ENCODE results near the gene SMIM38.

SMIM38 gene

DNA sequence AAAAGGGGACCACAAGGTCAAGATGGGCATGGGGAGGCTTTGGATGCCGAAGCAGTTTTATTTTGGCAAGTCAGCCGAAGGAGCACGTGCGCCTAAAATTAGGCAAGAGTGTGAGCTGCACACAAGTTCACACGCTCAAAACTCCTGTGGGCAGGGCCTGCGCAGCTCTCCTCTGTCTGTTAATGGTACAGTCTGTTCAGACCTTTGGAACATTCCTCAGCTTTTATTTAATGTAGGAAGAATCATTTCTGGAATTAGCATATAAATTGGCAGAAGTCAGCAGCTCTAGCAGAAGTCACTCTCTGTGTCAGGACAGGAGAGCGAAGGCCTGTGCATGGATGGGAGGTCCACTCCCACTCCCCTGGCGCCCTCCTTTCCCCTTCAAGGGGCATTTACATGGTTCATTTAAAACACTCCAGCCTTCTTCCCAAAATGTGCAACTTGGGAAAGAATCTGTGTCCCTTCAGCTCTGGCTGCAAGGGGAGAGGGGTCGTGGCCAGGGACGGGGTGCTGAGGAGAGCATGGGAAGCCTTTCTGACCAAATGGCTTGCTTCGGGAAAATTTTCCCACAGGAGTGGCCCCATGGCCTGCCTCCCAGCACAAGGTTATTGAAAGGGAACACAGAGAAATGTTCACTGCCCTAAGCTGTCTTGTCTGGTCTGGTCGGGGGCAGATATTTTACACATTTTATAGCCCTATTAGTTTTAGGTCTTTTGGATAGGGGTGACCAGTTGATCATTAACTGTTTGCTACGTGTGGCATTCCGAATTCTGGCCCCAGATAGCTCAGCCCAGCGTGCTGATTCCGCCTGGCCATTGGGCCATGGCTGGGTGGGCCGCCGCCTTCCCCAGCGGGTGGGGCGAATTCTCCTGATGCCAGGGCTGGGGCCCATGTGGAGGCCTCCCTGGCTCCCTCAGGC lies 43.9 kb upstream of the SMIM38 start:
- TF ChIP-seq, protein P1, sequence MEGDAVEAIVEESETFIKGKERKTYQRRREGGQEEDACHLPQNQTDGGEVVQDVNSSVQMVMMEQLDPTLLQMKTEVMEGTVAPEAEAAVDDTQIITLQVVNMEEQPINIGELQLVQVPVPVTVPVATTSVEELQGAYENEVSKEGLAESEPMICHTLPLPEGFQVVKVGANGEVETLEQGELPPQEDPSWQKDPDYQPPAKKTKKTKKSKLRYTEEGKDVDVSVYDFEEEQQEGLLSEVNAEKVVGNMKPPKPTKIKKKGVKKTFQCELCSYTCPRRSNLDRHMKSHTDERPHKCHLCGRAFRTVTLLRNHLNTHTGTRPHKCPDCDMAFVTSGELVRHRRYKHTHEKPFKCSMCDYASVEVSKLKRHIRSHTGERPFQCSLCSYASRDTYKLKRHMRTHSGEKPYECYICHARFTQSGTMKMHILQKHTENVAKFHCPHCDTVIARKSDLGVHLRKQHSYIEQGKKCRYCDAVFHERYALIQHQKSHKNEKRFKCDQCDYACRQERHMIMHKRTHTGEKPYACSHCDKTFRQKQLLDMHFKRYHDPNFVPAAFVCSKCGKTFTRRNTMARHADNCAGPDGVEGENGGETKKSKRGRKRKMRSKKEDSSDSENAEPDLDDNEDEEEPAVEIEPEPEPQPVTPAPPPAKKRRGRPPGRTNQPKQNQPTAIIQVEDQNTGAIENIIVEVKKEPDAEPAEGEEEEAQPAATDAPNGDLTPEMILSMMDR (IDR thresholded peaks at IDR 0.05), result no peak

DNA sequence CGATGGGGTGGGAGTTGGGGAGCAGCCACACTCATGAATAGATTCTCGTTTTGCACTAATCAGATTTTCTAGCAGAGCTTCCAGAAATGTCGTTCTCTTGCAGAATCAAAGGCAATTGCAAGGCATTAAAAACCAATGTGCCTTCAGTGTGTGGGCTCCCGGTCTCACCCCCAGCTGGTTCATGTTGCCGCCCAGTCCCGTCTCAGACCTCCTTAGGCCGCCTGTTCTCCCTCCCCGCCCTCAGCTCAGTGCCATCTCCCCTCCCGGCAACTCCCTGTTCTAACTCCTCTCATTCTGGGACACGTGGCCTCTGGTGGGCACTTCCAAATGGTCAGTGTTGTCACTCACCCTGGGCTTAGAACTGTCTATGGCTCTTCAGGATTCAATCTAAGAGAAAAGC lies 42.5 kb upstream of the SMIM38 start:
- TF ChIP-seq, protein P1 (IDR thresholded peaks at IDR 0.05), result no peak

DNA sequence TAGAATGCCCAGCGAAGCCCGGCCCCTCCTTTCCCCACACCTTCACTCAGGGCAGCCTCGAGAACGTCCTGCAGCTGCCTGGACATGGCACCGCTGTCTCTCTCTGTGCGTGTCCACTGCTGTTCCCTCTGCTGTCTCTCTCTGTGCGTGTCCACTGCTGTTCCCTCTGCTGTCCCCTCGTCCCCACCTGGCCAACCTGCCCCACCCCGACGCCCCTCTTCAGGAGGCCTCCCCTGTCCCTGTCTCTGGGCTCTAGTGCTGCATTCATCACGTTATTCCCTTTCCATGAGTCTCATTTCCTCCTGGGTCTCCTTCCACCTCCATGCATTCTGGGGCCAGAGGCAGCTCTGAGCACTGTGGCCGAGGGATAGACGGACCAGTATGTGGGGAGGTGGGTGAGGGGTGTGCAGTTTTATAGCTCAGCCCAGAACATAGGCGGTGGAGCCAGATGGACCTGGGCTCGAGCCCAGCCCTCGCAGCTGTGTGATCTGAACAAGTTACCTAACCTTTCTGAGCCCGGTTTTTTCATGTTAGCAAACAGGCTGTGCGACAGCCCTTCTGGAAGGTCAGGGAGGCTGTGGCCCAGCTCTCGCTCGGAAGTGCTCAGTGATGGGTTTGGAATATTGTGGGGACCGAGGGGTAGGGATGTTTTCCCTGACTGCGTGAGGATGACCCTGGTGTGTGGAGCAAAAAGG lies 41.9 kb upstream of the SMIM38 start:
- TF ChIP-seq, protein P1 (IDR thresholded peaks at IDR 0.05), result no peak

GRCh38 chr11:69114362-69114761 lies 41.4 kb upstream of the SMIM38 start:
- TF ChIP-seq, protein P1 (IDR thresholded peaks at IDR 0.05), result no peak

- TF ChIP-seq, protein P1 (IDR thresholded peaks at IDR 0.05), result no peak
Measured at GRCh38 chr11:69114811-69115523, 40.8 kb upstream of the SMIM38 start.

DNA sequence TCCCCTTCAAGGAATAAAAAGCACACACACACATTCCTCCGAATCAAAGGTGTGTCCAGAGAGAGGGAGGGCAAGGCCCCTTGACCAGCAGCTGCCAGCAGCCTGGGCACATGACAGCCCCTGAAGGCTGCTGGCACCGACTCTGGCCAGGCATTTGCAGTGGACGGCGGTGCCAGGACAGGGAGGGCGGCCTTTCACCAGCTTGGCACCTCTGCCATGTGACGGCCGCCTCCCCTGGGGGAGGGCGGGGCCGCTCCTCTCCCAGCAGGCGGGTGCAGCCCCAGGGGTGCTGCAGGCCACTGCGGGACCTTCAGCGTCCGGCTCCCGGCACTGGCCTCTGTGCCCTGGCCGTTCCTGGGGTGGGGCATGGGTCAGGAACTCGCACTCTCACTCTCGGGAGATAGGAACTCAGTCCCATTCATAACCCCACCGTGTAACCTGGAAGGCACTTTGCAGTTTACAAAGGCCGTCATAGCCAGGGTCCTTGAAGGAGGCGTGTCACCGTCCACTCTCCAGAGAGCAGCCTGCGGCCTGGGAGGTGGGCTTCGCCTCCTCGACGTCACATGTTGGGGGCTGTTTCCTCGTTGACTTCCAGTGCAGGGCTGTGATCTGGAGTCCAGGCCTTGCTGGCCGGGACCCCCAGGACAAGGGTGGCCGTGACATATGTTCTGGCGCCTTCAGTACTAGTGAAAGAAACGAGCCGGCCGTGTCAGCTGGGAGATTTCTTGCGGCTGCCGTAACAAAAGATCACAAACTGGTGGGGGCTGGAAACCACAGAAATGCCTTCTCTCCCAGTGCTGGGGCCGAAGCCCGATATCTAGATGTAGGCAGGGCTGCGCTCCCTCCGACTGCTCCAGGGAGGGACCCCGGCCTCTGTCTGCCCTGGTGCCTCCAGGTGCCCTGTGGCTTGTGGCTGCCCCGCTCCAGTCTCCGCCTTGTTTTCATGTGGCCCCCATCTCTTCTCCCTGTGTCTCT lies 39.9 kb upstream of the SMIM38 start:
- TF ChIP-seq, protein P1 (IDR thresholded peaks at IDR 0.05), result no peak

Measured in LNCAP (cell line).